Peyer's patch (tissue), 4 donors: Measurements from ENCODE around the gene BIN1. TPM values are rescaled to one million over a fixed set of nuclear protein-coding genes. Genes with fewer than 3 reads are reported as not detected.

ENCODE experiments used
- DNase-seq, 3 donors: peaks; one replicate each; pipeline ENCODE4 v3.0.0-alpha.2; 2017 to 2019
- H3K27ac ChIP-seq, 4 donors: fragments of 200-600 bp; sonication (generic); one replicate each; pipeline ENCODE4 v1.5.1; 2016 to 2019
- H3K27me3 ChIP-seq, 2 donors: fragments of 200-600 bp; sonication (generic); one replicate each; pipeline ENCODE4 v1.5.1; 2019
- H3K36me3 ChIP-seq, 3 donors: fragments of 200-600 bp; sonication (generic); one replicate each; pipeline ENCODE4 v1.5.1; 2016 to 2019
- H3K4me1 ChIP-seq, 4 donors: fragments of 200-600 bp; sonication (generic); one replicate each; pipeline ENCODE4 v1.5.1; 2016 to 2019
- H3K4me3 ChIP-seq, 4 donors: fragments of 200-600 bp; sonication (generic); 1 replicate in 3 of 4; 2 replicates in 1 of 4; pipeline ENCODE4 v1.5.1; 2016 to 2019; ENCODE audit warnings: mild to moderate bottlenecking in 1 of 4
- H3K9me3 ChIP-seq, 4 donors: fragments of 200-600 bp; sonication (generic); one replicate each; pipeline ENCODE4 v1.5.1; 2016 to 2019; ENCODE audit warnings: mild to moderate bottlenecking in 1 of 4
- CTCF ChIP-seq, 6 experiments: fragments of 450-650 bp in 4 of 6; fragments of 200-600 bp in 2 of 6; sonication (generic) in 1 of 6; IDR thresholded peaks; one replicate each; pipeline ENCODE4 v1.5.1; 2017 to 2019; ENCODE audit warnings: antibody characterized with exemption in 6 of 6, mild to moderate bottlenecking in 3 of 6, moderate library complexity in 1 of 6
- POLR2A ChIP-seq, 2 donors: fragments of 450-650 bp; IDR thresholded peaks; one replicate each; pipeline ENCODE4 v1.5.1; 2017; ENCODE audit warnings: antibody characterized with exemption in 2 of 2, mild to moderate bottlenecking in 2 of 2, moderate library complexity in 2 of 2
- total RNA-seq, 4 donors: library from RNA; depleted of rRNA; stranded (reverse); fragments of >200 nt; gene quantifications; one replicate each; pipeline ENCODE4 v1.1.0, GENCODE V29; 2016

BIN1 gene
- total RNA-seq, 4 donors from 2014 or later = 22.2 to 81.7 (median 47.2) TPM

- no peaks in the 10 kb centered on the region for H3K36me3 ChIP-seq
- no peak for DNase-seq
- no peak overlapping the region for H3K4me3 ChIP-seq
- H3K4me1 ChIP-seq = no peaks in the 10 kb centered on the region
- no peak overlapping the region for H3K27ac ChIP-seq
- no peak for TF ChIP-seq CTCF (IDR thresholded peaks at IDR 0.05)
- TF ChIP-seq POLR2A (IDR thresholded peaks at IDR 0.05) = no peak
- H3K9me3 ChIP-seq = no peaks in the 10 kb centered on the region
- H3K27me3 ChIP-seq = no peaks in the 10 kb centered on the region
These were observed 30.8 kb upstream of the BIN1 start for GRCh38 chr2:127137741-127138140.

GRCh38 chr2:127137225-127137624 is 30.3 kb upstream of the BIN1 start:
- Histone ChIP-seq H3K36me3 (no peaks in the 10 kb centered on the region), H3K4me3 (no peak overlapping the region), H3K4me1 (no peaks in the 10 kb centered on the region), H3K9me3 (no peaks in the 10 kb centered on the region), H3K27ac (no peak overlapping the region), H3K27me3 (no peaks in the 10 kb centered on the region)
- no peak for DNase-seq
- no peak for TF ChIP-seq POLR2A (IDR thresholded peaks at IDR 0.05)

GRCh38 chr2:127134833-127135830 is 28.2 kb upstream of the BIN1 start:
- Histone ChIP-seq H3K4me3 (no peak overlapping the region), H3K9me3 (no peaks in the 10 kb centered on the region), H3K27me3 (no peaks in the 10 kb centered on the region), H3K27ac (no peak overlapping the region), H3K4me1 (no peaks in the 10 kb centered on the region), H3K36me3 (no peaks in the 10 kb centered on the region)
- DNase-seq = no peak
- TF ChIP-seq POLR2A (IDR thresholded peaks at IDR 0.05) = no peak
- TF ChIP-seq CTCF (IDR thresholded peaks at IDR 0.05) = no peak

GRCh38 chr2:127134235-127134634 is 27.3 kb upstream of the BIN1 start:
- Histone ChIP-seq H3K4me1 (no peaks in the 10 kb centered on the region), H3K36me3 (no peaks in the 10 kb centered on the region), H3K27me3 (no peaks in the 10 kb centered on the region), H3K27ac (no peak overlapping the region), H3K4me3 (no peak overlapping the region), H3K9me3 (no peaks in the 10 kb centered on the region)
- TF ChIP-seq POLR2A (IDR thresholded peaks at IDR 0.05) (no peak), CTCF (IDR thresholded peaks at IDR 0.05) (no peak)
- no peak for DNase-seq

GRCh38 chr2:127133793-127134192 is 26.8 kb upstream of the BIN1 start:
- DNase-seq = no peak
- Histone ChIP-seq H3K27me3 (no peaks in the 10 kb centered on the region), H3K27ac (no peak overlapping the region), H3K4me1 (no peaks in the 10 kb centered on the region), H3K4me3 (no peak overlapping the region), H3K9me3 (no peaks in the 10 kb centered on the region), H3K36me3 (no peaks in the 10 kb centered on the region)
- no peak for TF ChIP-seq POLR2A (IDR thresholded peaks at IDR 0.05)
- TF ChIP-seq CTCF (IDR thresholded peaks at IDR 0.05) = no peak

- H3K36me3 ChIP-seq = no peaks in the 10 kb centered on the region
- DNase-seq = no peak
- no peaks in the 10 kb centered on the region for H3K9me3 ChIP-seq
- no peak overlapping the region for H3K27ac ChIP-seq
- H3K4me1 ChIP-seq = no peaks in the 10 kb centered on the region
- TF ChIP-seq CTCF (IDR thresholded peaks at IDR 0.05) = no peak
- no peak for TF ChIP-seq POLR2A (IDR thresholded peaks at IDR 0.05)
- H3K27me3 ChIP-seq = no peaks in the 10 kb centered on the region
- H3K4me3 ChIP-seq = no peak overlapping the region
These were observed 23.5 kb upstream of the BIN1 start for GRCh38 chr2:127130421-127130820.
